ENCODE measurements around the gene CD22.

DNA sequence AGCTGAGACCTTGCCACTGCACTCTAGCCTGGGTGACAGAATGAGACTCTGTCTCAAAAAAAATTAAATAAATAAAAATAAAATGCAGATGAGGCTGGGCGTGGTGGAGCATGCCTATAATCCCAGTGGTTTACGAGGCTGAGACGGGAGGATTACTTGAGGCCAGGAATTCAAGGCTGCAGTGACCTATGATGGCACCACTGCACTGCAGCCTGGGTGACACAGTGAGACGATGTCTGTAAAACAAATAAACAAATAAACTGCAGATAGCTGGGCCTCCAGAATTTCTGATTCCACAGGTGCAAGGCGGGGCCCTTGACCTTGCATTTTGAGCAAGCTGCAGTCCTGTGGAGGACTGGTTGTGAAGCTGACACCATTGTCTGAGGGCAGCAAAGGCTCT lies 40.1 kb upstream of the CD22 start:
- TF ChIP-seq, protein P1, sequence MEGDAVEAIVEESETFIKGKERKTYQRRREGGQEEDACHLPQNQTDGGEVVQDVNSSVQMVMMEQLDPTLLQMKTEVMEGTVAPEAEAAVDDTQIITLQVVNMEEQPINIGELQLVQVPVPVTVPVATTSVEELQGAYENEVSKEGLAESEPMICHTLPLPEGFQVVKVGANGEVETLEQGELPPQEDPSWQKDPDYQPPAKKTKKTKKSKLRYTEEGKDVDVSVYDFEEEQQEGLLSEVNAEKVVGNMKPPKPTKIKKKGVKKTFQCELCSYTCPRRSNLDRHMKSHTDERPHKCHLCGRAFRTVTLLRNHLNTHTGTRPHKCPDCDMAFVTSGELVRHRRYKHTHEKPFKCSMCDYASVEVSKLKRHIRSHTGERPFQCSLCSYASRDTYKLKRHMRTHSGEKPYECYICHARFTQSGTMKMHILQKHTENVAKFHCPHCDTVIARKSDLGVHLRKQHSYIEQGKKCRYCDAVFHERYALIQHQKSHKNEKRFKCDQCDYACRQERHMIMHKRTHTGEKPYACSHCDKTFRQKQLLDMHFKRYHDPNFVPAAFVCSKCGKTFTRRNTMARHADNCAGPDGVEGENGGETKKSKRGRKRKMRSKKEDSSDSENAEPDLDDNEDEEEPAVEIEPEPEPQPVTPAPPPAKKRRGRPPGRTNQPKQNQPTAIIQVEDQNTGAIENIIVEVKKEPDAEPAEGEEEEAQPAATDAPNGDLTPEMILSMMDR (IDR thresholded peaks at IDR 0.05 in 2 of 3, conservative IDR thresholded peaks at IDR 0.05 in 1 of 3; ENCODE audit: control insufficient read depth in 2 of 3, extremely low read depth in 1 of 3, insufficient read depth in 1 of 3, low read depth in 3 of 3, low read length in 3 of 3) = no peak
- TF ChIP-seq CREB1 (IDR thresholded peaks at IDR 0.05; ENCODE audit: low read depth) (no peak), MTA3 (IDR thresholded peaks at IDR 0.05; ENCODE audit: borderline replicate concordance, low read length) (no peak), NRF1 (conservative IDR thresholded peaks at IDR 0.05; ENCODE audit: low read depth, low read length) (no peak), HCFC1 (IDR thresholded peaks at IDR 0.05; ENCODE audit: low read length) (no peak), EZH2 (IDR thresholded peaks at IDR 0.05; ENCODE audit: borderline replicate concordance, control insufficient read depth, low read depth, low read length) (no peak), HDGF (IDR thresholded peaks at IDR 0.05) (no peak), POLR2AphosphoS5 (IDR thresholded peaks at IDR 0.05; ENCODE audit: low read length) (no peak), ATF7 (IDR thresholded peaks at IDR 0.05; ENCODE audit: low read depth) (no peak), FOXM1 (IDR thresholded peaks at IDR 0.05; ENCODE audit: low read depth, low read length) (no peak)
- TF ChIP-seq, protein P2, sequence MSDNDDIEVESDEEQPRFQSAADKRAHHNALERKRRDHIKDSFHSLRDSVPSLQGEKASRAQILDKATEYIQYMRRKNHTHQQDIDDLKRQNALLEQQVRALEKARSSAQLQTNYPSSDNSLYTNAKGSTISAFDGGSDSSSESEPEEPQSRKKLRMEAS (IDR thresholded peaks at IDR 0.05; ENCODE audit: low read depth, low read length) = no peak
